Smooth muscle cell (in vitro differentiated cells): ENCODE measurements around the gene CA5A. TPM values are rescaled to one million over a fixed set of nuclear protein-coding genes. Genes with fewer than 3 reads are reported as not detected.
"Not testable (repeated sequence)": the region's sequence is repeated elsewhere in the genome, so short reads cannot be mapped to it uniquely, and the experiment has no call there.

Source experiments
- DNase-seq: peaks from one replicate; lab custom pipeline; 2025; ENCODE audit not compliant: unreplicated experiment; lab: John Stamatoyannopoulos, UW
- H2AFZ ChIP-seq: fragments of 200-600 bp; sonication (generic); 2 replicates; pipeline ENCODE4 v1.6.0; 2016; ENCODE audit warnings: antibody characterized with exemption, low read depth, mild to moderate bottlenecking
- H3F3A ChIP-seq: fragments of 200-600 bp; sonication (generic); 2 replicates; pipeline ENCODE4 v1.6.0; 2017; ENCODE audit warnings: antibody characterized with exemption, low read depth
- H3K27ac ChIP-seq: fragments of 200-600 bp; sonication (generic); 2 replicates; pipeline ENCODE4 v1.5.1; 2016; ENCODE audit warnings: low read depth, mild to moderate bottlenecking
- H3K27me3 ChIP-seq: fragments of 200-600 bp; sonication (generic); 2 replicates; pipeline ENCODE4 v1.6.1; 2016; ENCODE audit warnings: low read depth, mild to moderate bottlenecking
- H3K36me3 ChIP-seq: fragments of 200-600 bp; sonication (generic); 2 replicates; pipeline ENCODE4 v1.5.1; 2016; ENCODE audit warnings: low read depth
- H3K4me1 ChIP-seq: fragments of 200-600 bp; sonication (generic); 2 replicates; pipeline ENCODE4 v1.5.1; 2016; ENCODE audit warnings: low read depth
- H3K4me2 ChIP-seq: fragments of 200-600 bp; sonication (generic); 2 replicates; pipeline ENCODE4 v1.6.0; 2016; ENCODE audit warnings: mild to moderate bottlenecking
- H3K4me3 ChIP-seq: fragments of 200-600 bp; sonication (generic); 2 replicates; pipeline ENCODE4 v1.5.1; 2016; ENCODE audit warnings: mild to moderate bottlenecking
- H3K79me2 ChIP-seq: fragments of 200-600 bp; sonication (generic); 2 replicates; pipeline ENCODE4 v1.6.0; 2016; ENCODE audit warnings: low read depth, mild to moderate bottlenecking
- H3K9ac ChIP-seq: fragments of 200-600 bp; sonication (generic); 2 replicates; pipeline ENCODE4 v1.6.0; 2016; ENCODE audit warnings: low read depth
- H3K9me3 ChIP-seq: fragments of 200-600 bp; sonication (generic); replicated peaks from 2 replicates; pipeline ENCODE4 v1.5.1; 2016; ENCODE audit warnings: low read depth
- H4K20me1 ChIP-seq: fragments of 200-600 bp; sonication (generic); 2 replicates; pipeline ENCODE4 v1.6.0; 2016; ENCODE audit warnings: low read depth
- WGBS: methylation state at CpG from one replicate; pipeline ENCODE4 v1.1.7; 2016; ENCODE audit warnings: low lambda C conversion rate; 5-methylcytosine and 5-hydroxymethylcytosine counted together
- polyA plus RNA-seq: library from polyadenylated mRNA; unstranded; fragments of >200 nt; fragmentation: Nextera tagmentation; extraction: Ambion mirVana; gene quantifications from 2 replicates; pipeline ENCODE4 v1.2.1, GENCODE V29; 2016
- total RNA-seq: library from RNA; depleted of rRNA; stranded (reverse); fragments of >200 nt; gene quantifications from 2 replicates; pipeline ENCODE4 v1.2.3, GENCODE V29; 2014
- TF ChIP-seq, protein P1 (sequence below): fragments of 200-600 bp; sonication (generic); IDR thresholded peaks from 2 replicates; pipeline ENCODE4 v1.5.1; 2017; ENCODE audit warnings: borderline replicate concordance, mild to moderate bottlenecking, antibody characterized with exemption; ENCODE audit not compliant: insufficient read depth, poor library complexity, severe bottlenecking

Gene CA5A
- total and polyA plus RNA-seq, 2 experiments from 2014 or later = not detected

DNA sequence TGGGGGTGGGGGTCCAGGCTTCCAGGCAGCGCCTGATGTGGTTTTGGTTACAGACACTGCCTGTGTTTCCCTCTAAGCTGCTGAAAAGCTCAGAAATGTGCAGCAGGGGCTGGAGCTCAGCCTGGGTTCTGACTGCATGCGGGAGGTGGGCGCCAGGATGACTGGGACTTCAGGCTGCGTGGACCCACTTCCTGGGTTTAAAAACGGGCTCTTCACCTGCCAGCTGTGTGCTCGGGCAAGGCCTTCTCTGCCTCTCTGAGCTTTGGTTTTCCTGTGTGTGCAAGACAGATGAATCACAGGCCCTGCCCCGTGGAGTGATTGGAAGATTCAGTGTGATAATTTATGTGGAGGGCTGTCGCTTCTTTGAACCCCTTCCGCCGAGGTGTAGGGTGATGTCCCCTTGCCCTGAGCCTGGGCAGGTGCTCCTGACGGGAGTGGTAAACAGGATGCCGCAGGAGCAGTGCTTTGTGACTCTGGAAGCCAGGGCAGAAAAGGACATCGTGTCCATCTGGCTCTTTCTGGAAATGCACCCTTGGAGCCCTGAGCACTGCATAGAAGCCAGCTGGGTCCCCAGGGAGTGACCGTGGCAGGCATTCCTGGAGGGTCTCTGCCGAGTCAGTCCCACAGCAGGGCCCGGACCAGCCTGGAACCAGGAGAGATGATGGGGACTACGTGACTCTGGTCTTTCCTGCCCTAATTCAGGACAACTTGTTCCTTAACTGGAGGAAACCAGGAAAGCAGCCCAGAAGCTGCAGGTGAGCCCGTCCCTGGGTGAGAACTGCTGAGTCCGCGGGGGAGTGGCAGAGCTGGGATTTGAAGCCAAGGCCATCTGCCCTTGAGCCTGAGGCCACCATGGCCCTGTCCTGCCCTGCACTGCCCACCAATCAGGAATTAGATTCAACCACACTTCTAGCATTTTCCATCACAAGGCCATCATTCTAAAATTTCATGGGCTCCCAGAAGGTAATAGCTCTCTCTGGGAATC is 38.5 kb downstream of the CA5A start:
- Histone ChIP-seq H3K4me3 (no peak overlapping the region), H3K27ac (no peak overlapping the region), H3K9ac (no peak overlapping the region), H3K27me3 (no peaks in the 10 kb centered on the region), H3K4me2 (no peak overlapping the region), H3F3A (no peaks in the 10 kb centered on the region), H2AFZ (no peak overlapping the region), H3K9me3 (no peaks in the 10 kb centered on the region), H4K20me1 (no peaks in the 10 kb centered on the region), H3K79me2 (no peaks in the 10 kb centered on the region), H3K4me1 (no peaks in the 10 kb centered on the region), H3K36me3 (no peaks in the 10 kb centered on the region)
- 77% methylated on average over 20 of the region's 20 CpGs for WGBS
- TF ChIP-seq, protein P1, sequence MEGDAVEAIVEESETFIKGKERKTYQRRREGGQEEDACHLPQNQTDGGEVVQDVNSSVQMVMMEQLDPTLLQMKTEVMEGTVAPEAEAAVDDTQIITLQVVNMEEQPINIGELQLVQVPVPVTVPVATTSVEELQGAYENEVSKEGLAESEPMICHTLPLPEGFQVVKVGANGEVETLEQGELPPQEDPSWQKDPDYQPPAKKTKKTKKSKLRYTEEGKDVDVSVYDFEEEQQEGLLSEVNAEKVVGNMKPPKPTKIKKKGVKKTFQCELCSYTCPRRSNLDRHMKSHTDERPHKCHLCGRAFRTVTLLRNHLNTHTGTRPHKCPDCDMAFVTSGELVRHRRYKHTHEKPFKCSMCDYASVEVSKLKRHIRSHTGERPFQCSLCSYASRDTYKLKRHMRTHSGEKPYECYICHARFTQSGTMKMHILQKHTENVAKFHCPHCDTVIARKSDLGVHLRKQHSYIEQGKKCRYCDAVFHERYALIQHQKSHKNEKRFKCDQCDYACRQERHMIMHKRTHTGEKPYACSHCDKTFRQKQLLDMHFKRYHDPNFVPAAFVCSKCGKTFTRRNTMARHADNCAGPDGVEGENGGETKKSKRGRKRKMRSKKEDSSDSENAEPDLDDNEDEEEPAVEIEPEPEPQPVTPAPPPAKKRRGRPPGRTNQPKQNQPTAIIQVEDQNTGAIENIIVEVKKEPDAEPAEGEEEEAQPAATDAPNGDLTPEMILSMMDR = no peak
- no peak for DNase-seq

DNA sequence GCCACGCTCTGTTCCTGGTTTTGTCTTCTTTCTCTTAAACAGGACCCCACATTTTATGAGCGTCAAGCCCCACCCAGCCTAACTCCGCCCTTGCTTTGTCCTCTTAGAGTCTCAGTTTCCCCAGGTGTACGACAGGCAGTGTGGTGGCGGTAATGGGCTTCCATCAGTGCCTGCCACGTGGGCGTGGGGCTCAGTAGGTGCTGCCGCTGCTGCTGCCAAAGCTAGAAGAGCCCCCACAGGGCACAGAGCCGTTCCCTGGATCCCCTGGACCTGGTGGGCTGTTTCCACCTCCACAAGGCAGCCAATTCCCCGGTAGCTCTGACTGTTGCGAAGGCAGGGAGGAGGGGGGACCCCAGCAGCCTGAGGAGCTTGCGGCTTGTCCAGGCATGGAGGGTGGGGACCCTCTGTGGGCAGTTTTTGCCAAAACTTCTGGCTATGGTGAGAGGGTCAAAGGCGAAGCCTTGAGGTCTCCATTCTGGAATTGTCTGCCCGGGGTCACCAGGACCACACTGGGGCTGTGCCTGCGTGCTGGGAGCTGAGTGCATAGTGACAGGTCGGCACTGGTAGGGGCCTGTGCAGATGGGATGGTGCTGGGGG is 39.3 kb downstream of the CA5A start:
- not testable (repeated sequence) for H2AFZ ChIP-seq, DNase-seq, H3K79me2 ChIP-seq, H3K27me3 ChIP-seq, H3K4me2 ChIP-seq, H3K4me1 ChIP-seq, H3K4me3 ChIP-seq, H3F3A ChIP-seq, H3K9me3 ChIP-seq, H4K20me1 ChIP-seq, H3K27ac ChIP-seq, H3K9ac ChIP-seq, H3K36me3 ChIP-seq
- 87% methylated on average over 16 of the region's 16 CpGs for WGBS

DNA sequence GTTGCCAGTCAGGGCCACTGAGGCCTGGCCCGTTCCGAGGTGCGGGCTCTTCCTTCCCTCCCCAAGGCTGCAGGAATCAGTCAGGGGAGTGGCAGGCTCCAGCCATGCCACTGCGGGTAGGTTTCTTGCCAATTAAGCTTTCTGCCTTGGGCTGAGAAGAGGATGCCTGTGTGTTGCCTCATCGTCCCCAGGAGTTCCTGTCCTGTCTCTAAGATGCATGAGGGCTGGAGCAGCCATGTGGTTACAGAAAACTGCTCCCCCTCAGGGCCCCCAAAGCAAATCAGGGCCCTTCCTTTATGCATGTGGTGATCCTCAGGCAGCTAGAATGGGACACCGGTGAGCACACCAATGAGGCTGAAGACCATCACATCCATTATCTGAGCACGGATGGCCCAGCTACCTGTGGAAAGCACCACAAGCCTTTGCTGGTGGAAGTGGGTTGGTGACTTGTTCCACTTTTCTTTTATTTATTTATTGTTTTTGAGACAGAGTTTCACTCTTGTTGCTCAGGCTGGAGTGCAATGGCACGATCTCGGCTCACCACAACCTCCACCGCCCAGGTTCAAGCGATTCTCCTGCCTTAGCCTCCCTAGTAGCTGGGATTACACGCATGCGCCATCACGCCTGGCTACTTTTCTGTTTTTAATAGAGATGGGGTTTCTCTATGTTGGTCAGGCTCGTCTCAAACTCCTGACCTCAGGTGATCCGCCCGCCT is 40.0 kb downstream of the CA5A start:
- not testable (repeated sequence) for H3K4me3 ChIP-seq, H3K36me3 ChIP-seq, H3K9me3 ChIP-seq, H3F3A ChIP-seq, DNase-seq, H2AFZ ChIP-seq, H3K4me1 ChIP-seq, H3K27me3 ChIP-seq, H3K79me2 ChIP-seq, H4K20me1 ChIP-seq
- WGBS = 81% methylated on average over 17 of the region's 17 CpGs
- Histone ChIP-seq H3K27ac (peak overlapping the region; percentile 72), H3K4me2 (peak overlapping the region; percentile 63), H3K9ac (peak overlapping the region; percentile 27)

DNA sequence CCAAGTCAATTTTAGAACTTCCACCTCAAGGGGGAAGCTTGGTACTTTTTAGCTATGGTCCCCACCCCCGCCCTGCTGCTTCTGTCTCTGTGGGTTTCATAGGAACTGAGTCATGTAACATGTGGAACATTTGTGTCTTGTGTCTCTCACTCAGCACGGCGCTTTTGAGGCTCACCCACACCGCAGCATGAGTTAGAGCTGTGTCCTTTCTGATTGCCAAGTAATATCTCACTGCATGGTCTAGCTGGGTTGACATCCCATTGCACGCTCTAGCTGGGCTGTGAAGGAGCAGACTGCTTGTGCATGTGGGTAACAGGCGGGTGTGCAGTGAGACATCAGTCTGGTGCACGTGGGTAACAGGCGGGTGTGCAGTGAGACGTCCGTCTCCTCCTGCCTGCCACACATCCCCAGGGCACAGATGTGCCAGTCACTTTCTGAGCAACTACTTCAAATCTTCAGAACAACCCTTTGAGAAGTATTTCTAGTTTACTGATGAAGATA is 40.6 kb downstream of the CA5A start:
- H3F3A ChIP-seq = no peaks in the 10 kb centered on the region
- TF ChIP-seq, protein P1 = no peak
- H3K4me2 ChIP-seq = peak overlapping the region; percentile 63
- peak overlapping the region; percentile 72 for H3K27ac ChIP-seq
- 55% methylated on average over 10 of the region's 10 CpGs for WGBS
- H3K79me2 ChIP-seq = no peaks in the 10 kb centered on the region
- H4K20me1 ChIP-seq = no peaks in the 10 kb centered on the region
- no peak for DNase-seq
- H3K27me3 ChIP-seq = no peaks in the 10 kb centered on the region
- H3K4me1 ChIP-seq = no peaks in the 10 kb centered on the region
- H3K36me3 ChIP-seq = no peaks in the 10 kb centered on the region
- no peak overlapping the region for H2AFZ ChIP-seq
- no peaks in the 10 kb centered on the region for H3K9me3 ChIP-seq
- H3K9ac ChIP-seq = peak overlapping the region; percentile 27
- H3K4me3 ChIP-seq = no peak overlapping the region

DNA sequence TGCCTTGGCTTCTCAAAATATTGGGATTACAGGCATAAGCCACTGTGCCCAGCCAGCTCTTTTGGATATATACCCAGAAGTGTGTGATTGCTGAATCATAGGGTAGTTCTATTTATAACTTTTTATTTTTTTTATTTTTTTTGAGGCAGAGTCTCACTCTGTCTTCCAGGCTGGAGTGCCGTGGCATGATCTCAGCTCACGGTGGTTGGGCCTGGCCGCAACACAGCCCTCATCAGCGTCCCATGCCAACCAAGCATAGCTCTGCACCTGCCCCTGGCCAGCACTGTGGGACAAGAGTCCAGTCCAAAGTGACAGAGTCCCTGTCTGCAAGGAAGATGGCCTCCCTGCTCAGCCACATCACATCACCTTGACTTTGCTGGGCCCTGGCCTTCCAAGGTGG is 42.3 kb downstream of the CA5A start:
- not testable (repeated sequence) for H2AFZ ChIP-seq, H3K27me3 ChIP-seq, H3F3A ChIP-seq, H3K36me3 ChIP-seq, H3K4me2 ChIP-seq, H3K27ac ChIP-seq, H3K9ac ChIP-seq, H3K79me2 ChIP-seq, H3K4me1 ChIP-seq, DNase-seq, H3K4me3 ChIP-seq, H3K9me3 ChIP-seq, H4K20me1 ChIP-seq
- WGBS = 42% methylated on average over 4 of the region's 4 CpGs
